ENCODE measurements around the gene MED12. TPM values are rescaled to one million over a fixed set of nuclear protein-coding genes. Genes with fewer than 3 reads are reported as not detected.

MED12 gene
- total RNA-seq, 1 donor from 2014 or later, result 123 TPM

- TF ChIP-seq CTCF (IDR thresholded peaks at IDR 0.05; ENCODE audit: unreplicated experiment), result no peak
- peaks cover 38% of the 10 kb centered on the region for H3K4me1 Mint-ChIP-seq (ENCODE audit: low read depth)
- H3K36me3 Mint-ChIP-seq (ENCODE audit: insufficient read depth), result peaks cover 4% of the 10 kb centered on the region
- DNase-seq (ENCODE audit: low spot score, unreplicated experiment), result no peak
- H3K9me3 Mint-ChIP-seq (ENCODE audit: low read depth), result peaks cover 7% of the 10 kb centered on the region
- H3K27ac Mint-ChIP-seq, result peak overlapping the region; percentile 42
- H3K27me3 Mint-ChIP-seq, result no peaks in the 10 kb centered on the region
- H3K4me3 Mint-ChIP-seq (ENCODE audit: low read depth), result no peak overlapping the region
Measured at GRCh38 chrX:71102292-71102691, 16.1 kb upstream of the MED12 start.

- H3K27me3 Mint-ChIP-seq, result no peaks in the 10 kb centered on the region
- peaks cover 44% of the 10 kb centered on the region for H3K4me1 Mint-ChIP-seq (ENCODE audit: low read depth)
- peak overlapping the region; percentile 90 for H3K27ac Mint-ChIP-seq
- peaks cover 4% of the 10 kb centered on the region for H3K36me3 Mint-ChIP-seq (ENCODE audit: insufficient read depth)
- peak overlapping the region; percentile 66 for H3K4me3 Mint-ChIP-seq (ENCODE audit: low read depth)
- H3K9me3 Mint-ChIP-seq (ENCODE audit: low read depth), result peaks cover 7% of the 10 kb centered on the region
- TF ChIP-seq CTCF (IDR thresholded peaks at IDR 0.05; ENCODE audit: unreplicated experiment), result no peak
- no peak for DNase-seq (ENCODE audit: low spot score, unreplicated experiment)
Measured at GRCh38 chrX:71103110-71103983, 15.0 kb upstream of the MED12 start.

- Mint-ChIP-seq H3K27ac (no peak overlapping the region), H3K4me1 (ENCODE audit: low read depth) (peaks cover 36% of the 10 kb centered on the region), H3K36me3 (ENCODE audit: insufficient read depth) (peaks cover 2% of the 10 kb centered on the region), H3K9me3 (ENCODE audit: low read depth) (peaks cover 8% of the 10 kb centered on the region), H3K4me3 (ENCODE audit: low read depth) (no peak overlapping the region), H3K27me3 (no peaks in the 10 kb centered on the region)
- no peak for TF ChIP-seq CTCF (IDR thresholded peaks at IDR 0.05; ENCODE audit: unreplicated experiment)
- DNase-seq (ENCODE audit: low spot score, unreplicated experiment), result no peak
Measured at GRCh38 chrX:71105628-71106027, 12.8 kb upstream of the MED12 start.

- H3K36me3 Mint-ChIP-seq (ENCODE audit: insufficient read depth), result peaks cover 2% of the 10 kb centered on the region
- H3K4me1 Mint-ChIP-seq (ENCODE audit: low read depth), result peaks cover 35% of the 10 kb centered on the region
- H3K27ac Mint-ChIP-seq, result no peak within 1 kb of the TSS
- H3K27me3 Mint-ChIP-seq, result no peaks in the 10 kb centered on the region
- H3K9me3 Mint-ChIP-seq (ENCODE audit: low read depth), result peaks cover 14% of the 10 kb centered on the region
- no peak for TF ChIP-seq CTCF (IDR thresholded peaks at IDR 0.05; ENCODE audit: unreplicated experiment)
- H3K4me3 Mint-ChIP-seq (ENCODE audit: low read depth), result no peak within 1 kb of the TSS
- no peak for DNase-seq (ENCODE audit: low spot score, unreplicated experiment)
Measured at GRCh38 chrX:71106427-71106826, 12.0 kb upstream of the MED12 start, which contains the start of gene CXorf65. CXorf65 (minus strand) TSS chrX:71106740; CDS start chrX:71106556, 184 bp downstream.

- no peak overlapping the region for H3K4me3 Mint-ChIP-seq (ENCODE audit: low read depth)
- H3K4me1 Mint-ChIP-seq (ENCODE audit: low read depth), result peaks cover 35% of the 10 kb centered on the region
- DNase-seq (ENCODE audit: low spot score, unreplicated experiment), result no peak
- no peak overlapping the region for H3K27ac Mint-ChIP-seq
- H3K36me3 Mint-ChIP-seq (ENCODE audit: insufficient read depth), result no peaks in the 10 kb centered on the region
- peaks cover 20% of the 10 kb centered on the region for H3K9me3 Mint-ChIP-seq (ENCODE audit: low read depth)
- TF ChIP-seq CTCF (IDR thresholded peaks at IDR 0.05; ENCODE audit: unreplicated experiment), result no peak
- no peaks in the 10 kb centered on the region for H3K27me3 Mint-ChIP-seq
Measured at GRCh38 chrX:71107245-71107644, 11.2 kb upstream of the MED12 start.
